Ammon's horn (tissue), 1 donor: ENCODE measurements around the gene PUM2.
"Not testable (repeated sequence)": the region's sequence is repeated elsewhere in the genome, so short reads cannot be mapped to it uniquely, and the experiment has no call there.

Experiments used
- DNase-seq: peaks from one replicate; pipeline ENCODE4 v3.0.0-alpha.2; 2016; ENCODE audit warnings: low spot score

PUM2 gene

DNA sequence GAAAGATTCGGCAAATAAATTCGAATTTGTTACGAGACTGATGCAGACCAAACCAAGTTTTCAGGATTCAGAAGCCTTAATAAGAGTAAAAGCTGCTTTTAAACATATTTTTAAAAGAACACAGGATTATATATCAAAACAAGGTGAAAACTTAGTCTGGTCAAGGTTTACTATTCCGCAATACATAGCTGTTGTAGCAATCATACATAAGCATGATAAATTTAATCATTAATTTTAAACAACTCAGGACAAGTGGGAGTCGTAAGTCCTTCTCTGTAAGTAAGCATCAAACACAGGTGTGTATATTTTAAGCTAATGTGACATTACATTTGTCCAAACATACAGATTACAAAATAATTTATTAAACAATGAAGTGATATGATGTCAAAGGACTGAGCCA is 57.7 kb downstream of the PUM2 start:
- no peak for DNase-seq

DNA sequence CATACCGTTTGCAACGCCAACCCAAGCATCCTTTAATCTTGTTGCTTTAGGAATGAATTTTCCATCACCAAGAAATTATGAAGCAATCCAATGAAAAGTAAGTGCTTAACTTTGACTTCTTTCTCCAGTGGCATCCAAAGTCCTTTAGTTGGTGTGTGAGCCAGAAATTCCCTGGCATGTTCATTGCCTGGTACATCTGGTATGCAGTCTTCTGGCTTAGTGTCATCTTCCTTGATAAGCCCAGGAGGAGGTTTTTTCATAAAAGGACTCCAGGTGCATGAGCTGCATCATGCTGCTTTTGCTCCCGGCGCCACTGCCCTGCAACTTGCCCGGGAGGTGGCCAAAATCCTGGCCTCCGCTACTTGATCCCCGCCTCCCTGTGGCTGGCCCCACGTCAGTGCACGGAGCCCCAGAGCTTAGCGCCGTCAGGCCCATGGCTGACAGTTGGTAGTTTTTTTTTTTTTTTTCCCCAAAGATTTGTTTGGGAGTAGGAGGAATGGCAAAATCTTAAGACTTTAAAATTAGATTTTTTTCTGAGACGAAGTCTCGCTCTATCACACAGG is 58.7 kb downstream of the PUM2 start:
- DNase-seq = no peak

DNA sequence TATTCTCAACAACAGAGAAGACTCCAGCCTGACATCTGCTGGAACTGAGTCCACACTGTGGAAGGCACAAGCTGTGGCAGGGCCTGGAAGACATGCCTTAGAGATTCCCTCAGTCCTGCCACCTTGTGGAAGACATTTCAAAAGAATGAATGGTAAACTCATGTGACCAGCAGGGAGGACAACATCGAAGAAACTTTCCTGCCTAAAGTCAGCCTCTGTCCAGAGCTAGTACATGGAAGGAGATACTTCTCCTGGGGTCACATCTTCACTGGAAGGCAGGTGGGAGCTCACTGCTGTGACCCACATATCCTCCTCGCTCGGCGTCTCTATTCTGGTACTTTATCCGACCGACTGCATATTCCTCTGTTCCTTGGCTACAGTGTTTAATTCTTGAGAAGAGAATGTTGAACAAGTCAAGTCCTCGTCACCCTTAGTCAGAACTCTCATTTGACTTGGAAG is 59.5 kb downstream of the PUM2 start:
- DNase-seq = peak; percentile 70

DNA sequence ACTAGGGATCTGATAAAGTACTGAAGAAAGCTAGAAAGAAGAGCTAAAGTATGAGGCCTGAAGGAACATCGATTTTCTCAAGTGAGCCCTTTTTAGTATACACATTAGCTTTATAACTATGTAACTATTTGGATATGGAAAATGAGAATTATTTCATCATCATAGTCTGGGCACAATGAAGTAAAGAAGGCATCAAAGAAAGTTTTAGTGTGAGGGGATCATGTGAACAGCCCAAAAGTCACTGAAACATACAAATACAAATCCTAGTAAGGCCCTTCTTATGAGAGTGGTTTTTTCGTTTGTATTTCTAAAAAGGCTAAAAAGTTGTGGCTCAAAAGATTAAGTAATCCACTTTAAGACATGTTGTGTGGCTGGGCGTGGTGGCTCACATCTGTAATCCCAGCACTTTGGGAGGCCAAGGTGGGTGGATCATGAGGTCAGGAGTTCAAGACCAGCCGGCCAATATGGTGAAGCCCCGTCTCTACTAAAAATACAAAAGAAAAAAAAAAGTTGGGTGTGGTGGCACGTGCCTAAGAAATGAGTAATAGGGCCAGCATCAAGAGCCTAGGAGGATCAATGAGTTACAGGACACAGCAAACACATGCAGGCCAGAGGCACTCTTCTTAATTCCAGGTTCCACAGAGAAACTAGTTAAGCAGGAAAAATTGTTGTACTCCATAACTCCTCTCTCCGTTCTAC is 61.9 kb downstream of the PUM2 start:
- no peak for DNase-seq

DNA sequence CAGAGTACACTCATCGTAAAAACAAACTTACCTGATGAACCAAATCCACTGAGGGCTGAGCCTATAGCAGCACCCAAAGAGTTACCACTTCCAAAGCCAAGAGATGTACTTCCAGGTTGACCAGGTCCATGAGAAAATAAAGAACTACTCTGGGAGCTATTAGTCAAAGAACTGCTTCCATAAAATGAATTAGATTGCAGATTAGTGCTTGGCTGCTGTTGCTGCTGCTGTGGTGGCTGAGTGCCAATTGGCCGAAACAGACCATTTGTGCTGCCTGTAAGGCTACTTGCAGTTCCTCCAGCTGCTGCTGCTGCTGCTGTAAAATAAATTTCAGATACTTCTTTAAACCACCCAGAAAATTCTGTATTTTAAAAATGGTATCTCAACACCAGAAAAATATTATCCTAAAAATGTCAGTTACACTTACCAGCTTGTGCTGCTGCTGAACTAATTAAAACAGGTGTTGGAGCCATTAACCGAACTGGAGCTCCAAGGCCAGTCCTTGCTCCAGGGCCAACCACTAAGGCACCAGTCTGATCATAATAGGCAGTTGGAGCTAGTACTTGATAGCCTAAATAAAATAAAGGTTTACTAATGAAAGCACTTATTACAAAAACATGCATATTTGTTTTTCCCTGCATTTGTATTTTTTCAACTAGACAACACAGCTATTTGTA is 67.6 kb downstream of the PUM2 start:
- DNase-seq = peak; percentile 90

DNA sequence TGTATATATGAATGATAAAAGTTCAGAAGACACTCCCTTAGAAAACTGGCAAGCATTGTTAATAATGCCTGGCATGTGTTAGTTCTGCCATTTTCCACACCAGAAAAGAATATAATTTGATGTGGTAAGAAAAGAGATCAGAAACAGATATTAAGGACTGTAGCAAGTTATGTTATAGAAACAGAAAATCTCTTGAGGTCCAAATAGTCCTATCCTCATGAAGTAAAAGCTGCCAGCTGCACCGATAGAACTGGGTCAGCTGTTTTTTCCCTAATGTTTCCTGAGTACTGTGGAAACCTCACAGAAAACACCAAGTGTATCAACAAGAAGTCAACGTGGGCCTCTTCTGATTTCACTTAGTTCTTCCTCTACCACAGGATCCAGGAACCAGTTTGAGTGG is 68.8 kb downstream of the PUM2 start:
- no peak for DNase-seq

DNA sequence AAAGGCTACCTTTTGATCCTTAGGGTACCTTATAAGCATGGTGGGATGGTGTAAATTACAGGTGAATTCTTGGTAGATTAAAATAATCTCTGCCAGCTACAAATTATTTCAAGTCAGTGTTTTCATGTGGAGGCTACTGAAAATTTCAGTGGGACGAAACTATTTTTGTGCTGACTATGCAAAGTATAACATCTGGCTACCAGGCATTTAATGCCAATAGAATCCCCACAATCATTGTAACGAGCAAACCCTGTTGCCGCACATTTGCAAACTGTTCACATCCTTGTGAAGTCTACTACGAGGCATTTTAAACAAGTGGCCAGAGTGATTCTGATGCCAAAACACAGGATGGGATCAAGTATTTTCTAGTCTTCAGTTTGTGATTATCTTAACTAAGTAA is 77.6 kb downstream of the PUM2 start:
- DNase-seq = no peak

DNA sequence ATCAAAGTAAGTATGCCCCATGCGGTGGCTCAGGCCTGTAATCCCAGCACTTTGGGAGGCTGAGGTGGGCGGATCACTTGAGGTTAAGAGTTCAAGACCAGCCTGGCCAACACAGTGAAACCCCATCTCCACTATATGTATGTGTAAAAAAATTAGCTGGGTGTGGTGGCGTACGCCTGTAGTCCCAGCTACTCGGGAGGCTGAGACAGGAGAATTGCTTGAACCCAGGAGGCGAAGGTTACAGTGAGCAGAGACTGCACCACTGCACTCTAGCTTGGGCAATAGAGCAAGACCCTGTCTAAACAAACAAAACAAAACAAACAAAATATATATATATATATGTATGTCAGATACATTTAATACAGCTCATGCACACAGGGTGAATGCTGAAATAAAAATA is 82.3 kb downstream of the PUM2 start:
- DNase-seq = not testable (repeated sequence)

DNA sequence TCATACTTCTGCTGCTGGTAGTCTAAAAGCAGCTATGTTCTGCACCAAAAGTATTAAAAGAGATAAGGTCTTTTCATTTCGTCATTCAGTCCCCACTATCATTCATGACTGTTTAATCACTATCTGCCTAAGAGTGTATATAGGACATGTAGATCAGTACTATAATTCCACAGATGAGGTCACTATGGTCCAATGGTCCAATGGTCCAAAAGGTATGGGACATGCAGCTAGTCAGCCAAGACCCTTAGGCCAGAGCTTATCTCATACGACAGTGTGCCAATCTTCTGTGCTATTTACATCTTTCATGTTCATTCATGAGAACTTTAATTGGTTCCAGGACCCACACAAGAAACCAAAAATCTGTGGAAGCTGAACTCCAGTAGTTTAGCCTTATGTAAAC is 83.1 kb downstream of the PUM2 start:
- DNase-seq = no peak

DNA sequence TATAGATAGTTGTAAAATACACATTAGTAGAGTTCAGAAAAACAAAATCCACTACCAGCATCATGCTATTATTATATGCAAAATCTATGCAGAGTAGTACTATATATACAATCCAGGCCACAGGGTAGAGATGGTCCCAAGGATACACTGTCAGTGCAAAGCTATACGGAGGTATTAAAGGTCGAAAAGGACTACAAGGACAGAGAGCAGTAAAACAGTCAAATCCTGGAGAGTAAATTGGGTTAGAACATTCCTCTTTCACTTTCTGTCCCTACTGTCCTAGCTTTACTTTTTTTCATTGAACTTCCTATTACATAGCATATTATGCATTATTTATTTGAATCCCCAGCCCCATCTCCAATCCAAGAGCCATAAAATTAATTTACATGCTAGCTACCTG is 86.0 kb downstream of the PUM2 start:
- no peak for DNase-seq

DNA sequence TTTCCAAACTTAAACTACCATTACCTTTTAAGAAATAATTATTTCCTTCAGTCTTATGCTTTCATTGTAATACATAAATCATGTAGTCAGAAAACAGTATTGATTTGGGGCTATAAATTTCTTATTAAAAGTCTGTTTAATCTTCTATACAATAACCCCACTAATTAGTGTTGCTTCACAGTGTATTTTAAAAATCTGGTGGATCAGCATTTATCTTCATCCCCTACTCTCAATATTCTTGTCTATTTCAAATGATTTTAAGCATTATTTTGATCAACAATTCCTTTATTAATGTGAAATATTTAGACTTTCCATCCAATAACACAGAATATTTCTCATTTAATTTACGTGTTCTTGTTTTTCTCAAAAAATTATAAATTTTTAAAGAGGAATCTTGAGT is 93.2 kb downstream of the PUM2 start:
- no peak for DNase-seq

DNA sequence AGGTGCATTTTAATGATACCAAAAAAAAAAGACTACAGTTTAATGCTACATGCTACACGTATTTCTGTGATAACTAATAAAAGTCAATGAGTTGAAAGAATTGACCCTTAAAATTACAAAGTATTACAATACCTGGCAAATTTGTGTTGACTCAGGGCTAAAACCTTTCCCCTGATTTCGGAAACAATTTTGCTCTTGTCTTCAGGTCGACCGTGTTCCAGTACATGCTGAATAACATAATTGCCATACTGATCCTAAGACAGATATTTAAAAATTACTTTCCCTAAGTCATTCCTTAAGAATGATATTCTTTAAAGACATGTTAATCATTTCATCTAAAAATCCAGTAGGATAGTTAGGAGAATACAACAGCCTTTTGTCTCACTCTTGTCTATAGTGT is 95.9 kb downstream of the PUM2 start:
- DNase-seq = no peak

DNA sequence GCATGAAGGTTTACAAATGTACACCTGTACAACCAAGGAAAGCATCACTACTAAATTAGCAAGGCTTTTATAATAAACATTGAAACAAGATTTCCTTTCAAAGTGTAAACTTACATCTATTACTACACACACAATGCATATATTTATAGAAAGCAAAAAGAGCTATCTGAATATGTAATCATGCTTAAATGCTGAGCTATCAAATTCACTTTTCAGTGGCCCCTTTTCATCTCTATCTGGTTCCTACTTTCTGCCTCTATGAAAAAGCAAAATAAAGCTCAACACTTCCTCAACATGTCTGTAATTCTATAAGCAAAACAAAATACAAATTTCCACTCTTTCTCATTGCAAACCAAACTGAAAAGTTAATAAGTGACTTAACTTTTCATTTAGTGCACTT is 100.2 kb downstream of the PUM2 start:
- no peak for DNase-seq

DNA sequence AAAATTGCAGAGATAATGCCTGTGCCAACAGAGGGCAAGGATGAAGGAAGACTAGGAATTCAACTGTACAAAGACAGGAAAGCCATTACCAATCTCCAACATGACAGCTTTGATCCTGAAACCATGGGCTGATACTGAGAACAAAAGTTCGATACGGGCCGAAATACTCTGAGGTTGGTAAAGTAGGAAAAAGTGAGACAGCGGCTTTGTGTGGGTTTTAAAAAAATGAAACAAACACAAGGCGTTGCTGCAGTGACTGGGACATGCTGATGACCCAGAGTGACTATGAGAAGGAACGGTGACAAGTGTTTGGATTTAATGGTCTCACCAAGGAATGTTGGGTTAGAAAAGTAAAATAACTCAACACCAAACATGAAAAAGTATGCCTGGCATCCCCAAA is 101.5 kb downstream of the PUM2 start:
- DNase-seq = no peak

DNA sequence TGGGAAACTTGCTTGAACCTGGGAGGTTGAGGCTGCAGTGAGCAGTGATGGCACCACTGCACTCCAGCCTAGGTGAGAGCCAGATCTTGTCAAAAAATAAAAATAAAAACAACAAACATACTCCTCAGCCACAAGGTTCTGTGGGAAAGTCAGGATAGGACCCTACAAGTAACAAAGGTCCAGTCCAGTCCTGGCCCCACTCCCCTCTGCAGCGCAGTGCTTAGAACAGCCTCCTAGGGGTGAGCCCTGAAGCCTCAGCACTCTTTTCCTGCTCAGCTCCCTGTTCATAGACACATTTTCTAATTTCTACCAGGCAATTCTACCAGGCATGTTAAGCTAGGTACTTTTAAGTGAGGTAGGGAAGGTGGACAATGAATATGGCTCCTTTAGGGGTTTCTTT is 103.6 kb downstream of the PUM2 start:
- DNase-seq = no peak

DNA sequence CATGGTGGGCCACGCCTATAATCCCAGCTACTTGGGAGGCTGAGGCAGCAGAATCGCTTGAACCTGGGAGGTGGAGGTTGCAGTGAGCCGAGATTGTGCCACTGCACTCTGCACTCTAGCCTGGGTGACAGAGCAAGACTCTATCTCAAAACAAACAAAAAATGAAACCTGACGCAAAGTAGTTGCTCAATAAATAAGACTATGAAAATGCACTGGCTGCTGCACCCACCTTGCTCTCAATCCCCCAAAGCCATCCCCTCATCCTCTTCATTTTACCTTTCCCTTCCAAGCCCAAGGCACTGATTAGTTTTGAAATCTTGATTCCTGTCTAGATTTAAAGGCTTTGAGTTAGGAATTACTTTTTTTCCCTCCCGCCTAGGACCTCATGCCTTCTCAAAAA is 107.0 kb downstream of the PUM2 start:
- DNase-seq = not testable (repeated sequence)

DNA sequence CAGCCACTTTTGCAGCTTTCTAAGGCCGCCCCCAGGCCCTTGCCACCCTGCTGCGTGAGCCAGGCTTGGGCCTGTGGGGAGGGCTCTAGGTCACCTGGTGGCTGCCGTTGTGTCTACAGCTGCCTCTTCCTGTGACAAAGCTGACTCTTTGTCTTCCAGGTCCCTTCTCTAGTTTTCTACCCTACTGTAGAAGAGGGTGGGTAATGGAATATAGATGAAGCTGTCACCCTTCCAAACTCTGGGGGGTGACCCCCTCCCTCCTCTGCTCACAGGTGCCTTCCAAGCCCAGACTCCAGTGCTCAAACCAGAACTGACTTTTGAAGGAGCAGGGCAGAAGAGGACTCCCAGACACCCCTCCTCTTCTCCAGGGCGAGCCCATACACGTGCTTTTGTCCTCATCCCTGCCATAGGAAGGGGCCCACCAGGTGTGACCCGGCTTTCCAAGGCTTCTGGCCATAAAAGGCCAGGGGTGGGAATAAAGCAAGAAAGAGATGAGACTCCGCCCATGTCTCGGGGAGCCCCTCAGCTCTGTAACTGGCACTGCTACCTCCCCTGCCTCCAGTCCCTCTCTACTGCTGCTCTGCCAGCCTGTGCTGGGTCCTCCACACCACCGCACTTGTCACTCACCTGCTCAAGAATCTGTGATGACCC is 107.8 kb downstream of the PUM2 start:
- no peak for DNase-seq

DNA sequence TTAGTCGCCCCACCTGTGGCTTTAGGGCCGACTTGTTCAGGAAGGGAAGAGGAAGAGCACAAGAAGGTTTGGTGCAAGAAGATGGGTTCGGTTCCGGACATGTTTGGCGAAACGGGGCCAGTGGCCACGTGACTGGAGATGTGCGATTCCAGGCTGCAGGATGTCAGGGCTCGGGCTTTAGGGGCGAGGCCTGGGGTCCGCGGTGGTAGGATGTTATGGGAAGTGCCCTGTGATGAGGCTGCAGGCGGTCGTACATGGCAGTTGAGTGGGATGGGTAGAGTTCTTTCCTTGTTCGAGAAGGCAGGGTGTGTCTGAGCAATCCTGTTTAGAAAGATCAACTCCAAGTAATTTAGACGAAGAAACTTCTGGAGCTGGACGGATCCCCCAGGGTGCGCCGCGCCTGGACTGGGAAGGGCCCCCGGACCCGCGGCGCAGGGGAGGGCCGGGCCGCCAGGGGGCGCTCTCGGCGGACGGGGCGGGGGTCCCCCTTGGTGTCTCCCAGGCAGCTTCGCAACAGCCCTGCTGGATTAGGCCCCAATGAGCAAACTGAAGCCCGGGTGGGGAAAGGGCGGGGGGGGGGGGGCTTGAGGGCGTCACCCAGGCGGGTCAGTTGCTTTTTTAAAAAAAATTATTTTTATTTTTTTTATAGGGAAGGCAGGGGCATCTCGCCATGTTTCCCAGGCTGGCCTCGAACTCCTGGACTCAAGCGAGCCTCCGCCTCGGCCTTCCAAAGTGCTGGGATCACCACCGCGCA is 108.5 kb downstream of the PUM2 start:
- no peak for DNase-seq

DNA sequence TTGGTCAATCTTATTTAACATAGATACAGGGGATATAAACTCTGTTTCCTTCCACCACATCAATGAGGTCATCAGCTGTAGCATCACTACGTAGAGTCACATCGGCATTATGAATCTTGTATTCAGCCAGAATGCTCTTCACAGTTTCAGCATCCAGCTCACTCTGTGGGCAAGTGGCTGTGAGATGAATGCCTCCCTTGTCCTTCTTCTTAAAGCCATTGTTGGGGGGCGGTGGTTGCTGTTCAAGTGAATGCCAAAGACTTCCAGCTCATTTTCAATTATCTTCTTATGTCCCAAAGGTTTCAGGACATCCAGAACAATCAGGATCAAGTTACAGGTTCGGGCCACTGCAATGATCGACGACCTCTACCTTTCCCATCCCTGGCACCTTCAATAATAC is 110.4 kb downstream of the PUM2 start:
- peak; percentile 23 for DNase-seq

DNA sequence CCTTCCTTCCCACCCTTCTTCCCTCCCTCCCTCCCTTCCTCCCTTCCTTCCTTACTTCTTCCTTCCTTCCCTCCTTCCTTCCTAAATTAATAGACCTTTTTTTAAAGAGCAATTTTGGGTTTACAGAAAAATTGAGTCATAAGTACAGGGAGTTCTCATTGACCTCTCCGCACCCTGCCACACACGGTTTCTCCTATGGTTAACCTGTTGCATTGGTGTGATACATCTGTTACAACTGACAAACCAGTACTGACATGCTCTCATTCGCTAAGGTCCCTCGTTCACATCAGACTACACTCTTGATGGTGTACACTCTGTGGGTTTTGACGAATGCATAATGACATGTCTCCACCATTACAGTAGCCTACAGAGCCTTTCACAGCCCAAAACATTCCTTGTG is 114.1 kb downstream of the PUM2 start:
- no peak for DNase-seq

DNA sequence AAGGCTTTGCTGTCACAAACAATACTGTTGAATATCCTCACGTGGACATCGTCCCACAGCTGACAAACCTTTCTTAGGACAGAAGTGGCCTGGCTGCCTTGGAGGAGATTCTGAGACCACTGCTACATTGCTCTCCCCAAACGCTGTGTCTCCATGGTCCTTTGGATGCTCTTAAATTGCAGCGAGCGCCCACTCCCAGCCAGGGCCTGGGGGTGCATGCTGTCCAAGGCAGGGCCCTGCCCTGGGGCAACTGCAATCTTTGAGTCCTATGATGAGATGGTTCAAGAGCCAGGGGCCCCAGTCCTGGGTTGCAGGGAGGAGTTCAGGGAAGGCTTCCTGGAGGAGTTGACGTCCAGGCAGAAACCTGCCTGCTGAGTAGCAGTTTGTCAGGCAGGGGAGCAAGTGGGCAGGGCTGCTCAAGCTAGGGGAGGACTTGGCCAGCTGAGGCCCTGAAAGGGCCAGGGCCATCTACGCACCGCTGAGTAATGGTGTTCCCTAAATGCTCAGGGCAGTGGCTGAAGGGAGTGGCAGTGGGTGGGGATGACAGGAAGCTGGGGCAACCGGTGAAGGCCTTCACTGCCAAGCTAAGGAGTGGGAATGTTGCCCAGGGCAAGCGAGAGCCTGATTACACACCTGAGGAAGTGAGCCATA is 114.9 kb downstream of the PUM2 start:
- DNase-seq = no peak

DNA sequence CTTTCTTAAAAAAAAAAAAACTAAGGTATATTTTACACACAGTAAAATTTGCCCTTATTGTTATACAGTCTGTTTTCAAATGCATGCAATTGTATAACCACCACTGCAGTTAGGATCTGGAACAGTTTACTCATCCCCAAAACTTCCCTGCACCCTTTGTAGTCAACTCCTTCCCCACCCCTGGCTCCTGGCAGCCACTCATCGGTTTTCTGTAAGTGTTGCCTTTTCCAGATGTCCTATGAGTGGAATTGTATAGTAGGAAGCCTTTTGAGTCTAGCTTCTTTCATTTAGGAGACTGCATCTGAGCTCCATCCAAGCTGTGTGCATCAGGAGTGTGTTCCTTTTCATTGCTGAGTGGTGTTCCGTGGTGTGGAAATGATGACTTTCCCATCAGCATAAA is 116.0 kb downstream of the PUM2 start:
- DNase-seq = not testable (repeated sequence)
